GM23338 (cell line): ENCODE measurements around the gene PIPOX. TPM values are rescaled to one million over a fixed set of nuclear protein-coding genes. Genes with fewer than 3 reads are reported as not detected.

ENCODE experiments used
- ATAC-seq: fragments of 200-7000 bp; cut with Tn5 transposase; 3 replicates; pipeline ENCODE4 v1.9.1; 2020
- DNase-seq: peaks from one replicate; pipeline ENCODE4 v3.0.0-alpha.2; 2015; ENCODE audit warnings: low spot score
- H2AFZ ChIP-seq: fragments of 200-600 bp; sonication (generic); 2 replicates; pipeline ENCODE4 v1.8.0; 2016; ENCODE audit warnings: antibody characterized with exemption, mild to moderate bottlenecking, moderate library complexity
- H3F3A ChIP-seq: fragments of 200-600 bp; sonication (generic); replicated peaks from 2 replicates; pipeline ENCODE4 v1.8.0; 2017; ENCODE audit warnings: antibody characterized with exemption, mixed run types, low read depth
- H3K27ac ChIP-seq: fragments of 200-600 bp; sonication (generic); 2 replicates; pipeline ENCODE4 v1.6.1; 2016; ENCODE audit warnings: low read depth
- H3K27me3 ChIP-seq: fragments of 200-600 bp; sonication (generic); 2 replicates; pipeline ENCODE4 v1.8.0; 2016; ENCODE audit warnings: mild to moderate bottlenecking, mixed run types, moderate library complexity; ENCODE audit not compliant: insufficient read depth
- H3K36me3 ChIP-seq: fragments of 200-600 bp; sonication (generic); 2 replicates; pipeline ENCODE4 v1.8.0; 2016; ENCODE audit warnings: mild to moderate bottlenecking; ENCODE audit not compliant: insufficient read depth
- H3K4me1 ChIP-seq: fragments of 200-600 bp; sonication (generic); 2 replicates; pipeline ENCODE4 v1.8.0; 2016; ENCODE audit warnings: mild to moderate bottlenecking, moderate library complexity; ENCODE audit not compliant: insufficient read depth
- H3K4me2 ChIP-seq: fragments of 200-600 bp; sonication (generic); 2 replicates; pipeline ENCODE4 v1.7.1; 2017; ENCODE audit warnings: mixed run types
- H3K4me3 ChIP-seq: fragments of 200-600 bp; sonication (generic); 2 replicates; pipeline ENCODE4 v1.6.1; 2016; ENCODE audit warnings: mixed run types
- H3K79me2 ChIP-seq: fragments of 200-600 bp; sonication (generic); replicated peaks from 2 replicates; pipeline ENCODE4 v1.8.0; 2017; ENCODE audit warnings: mild to moderate bottlenecking; ENCODE audit not compliant: insufficient read depth
- H3K9me2 ChIP-seq: fragments of 200-600 bp; sonication (generic); 2 replicates; pipeline ENCODE4 v1.8.0; 2017; ENCODE audit not compliant: insufficient read depth
- H4K20me1 ChIP-seq: fragments of 200-600 bp; sonication (generic); replicated peaks from 2 replicates; pipeline ENCODE4 v1.8.0; 2017; ENCODE audit warnings: mild to moderate bottlenecking; ENCODE audit not compliant: insufficient read depth
- H3K27ac Mint-ChIP-seq: 2 replicates; pipeline ENCODE4 v1.8.0; 2020; ENCODE audit warnings: inconsistent platforms, mild to moderate bottlenecking, moderate library complexity, mixed read lengths
- H3K27me3 Mint-ChIP-seq: 3 replicates; pipeline ENCODE4 v1.8.0; 2022; ENCODE audit warnings: low read depth, mild to moderate bottlenecking, moderate library complexity, mixed read lengths, inconsistent platforms; ENCODE audit not compliant: insufficient read depth, poor library complexity
- H3K36me3 Mint-ChIP-seq: 3 replicates; pipeline ENCODE4 v1.8.0; 2021; ENCODE audit warnings: low read depth, mild to moderate bottlenecking, inconsistent platforms, moderate library complexity, mixed read lengths
- H3K4me1 Mint-ChIP-seq: 3 replicates; pipeline ENCODE4 v1.8.0; 2020; ENCODE audit warnings: mild to moderate bottlenecking, inconsistent platforms, mixed read lengths
- H3K4me3 Mint-ChIP-seq: 3 replicates; pipeline ENCODE4 v1.8.0; 2021; ENCODE audit warnings: moderate library complexity, mild to moderate bottlenecking, inconsistent platforms, mixed read lengths
- H3K9me3 Mint-ChIP-seq: 3 replicates; pipeline ENCODE4 v1.8.0; 2020; ENCODE audit warnings: moderate library complexity, mild to moderate bottlenecking, inconsistent platforms, mixed read lengths
- CREB1 ChIP-seq: fragments of 250-450 bp; sonication (Bioruptor Pico); IDR thresholded peaks from 2 replicates; pipeline ENCODE4 v1.5.0; 2020; ENCODE audit warnings: low read depth, mild to moderate bottlenecking, moderate library complexity
- ETS1 ChIP-seq: IDR thresholded peaks from 2 replicates; pipeline ENCODE4 v1.6.1; 2016; ENCODE audit warnings: antibody characterized with exemption
- EZH2 ChIP-seq: fragments of 200-600 bp; sonication (generic); IDR thresholded peaks from one replicate; pipeline ENCODE4 v1.8.0; 2017; ENCODE audit warnings: antibody characterized with exemption, mild to moderate bottlenecking, low read depth; ENCODE audit not compliant: unreplicated experiment
- JUNB ChIP-seq: IDR thresholded peaks from one replicate; pipeline ENCODE4 v1.6.1; 2016; ENCODE audit warnings: antibody characterized with exemption; ENCODE audit not compliant: unreplicated experiment
- POLR2AphosphoS5 ChIP-seq: IDR thresholded peaks from 2 replicates; pipeline ENCODE4 v1.6.1; 2016; ENCODE audit warnings: antibody characterized with exemption, low read depth
- REST ChIP-seq: IDR thresholded peaks from one replicate; pipeline ENCODE4 v1.6.1; 2018; ENCODE audit warnings: antibody characterized with exemption; ENCODE audit not compliant: unreplicated experiment
- STAT1 ChIP-seq: IDR thresholded peaks from one replicate; pipeline ENCODE4 v1.6.1; 2016; ENCODE audit warnings: antibody characterized with exemption; ENCODE audit not compliant: unreplicated experiment
- ZNF114 ChIP-seq: fragments of 250-450 bp; sonication (Bioruptor Pico); IDR thresholded peaks from 2 replicates; pipeline ENCODE4 v1.5.0; 2020; ENCODE audit warnings: mild to moderate bottlenecking, moderate library complexity
- ZNF331 ChIP-seq: fragments of 250-450 bp; sonication (Bioruptor Pico); IDR thresholded peaks from 2 replicates; pipeline ENCODE4 v1.5.0; 2020; ENCODE audit warnings: low read depth, mild to moderate bottlenecking, moderate library complexity
- ZNF462 ChIP-seq: fragments of 250-450 bp; sonication (Bioruptor Pico); IDR thresholded peaks from 2 replicates; pipeline ENCODE4 v1.5.0; 2020; ENCODE audit warnings: mild to moderate bottlenecking, moderate library complexity
- polyA plus RNA-seq: library from polyadenylated mRNA; unstranded; fragments of >200 nt; fragmentation: Nextera tagmentation; extraction: Ambion mirVana; gene quantifications from 2 replicates; pipeline ENCODE4 v1.2.1, GENCODE V29; 2016
- total RNA-seq: library from RNA; depleted of rRNA; stranded (reverse); fragments of >200 nt; shearing (Covaris generic); gene quantifications from 2 replicates; pipeline ENCODE4 v1.2.3, GENCODE V29; 2014
- TF ChIP-seq, protein P1 (sequence below), 2 experiments: fragments of 200-600 bp in 1 of 2; sonication (generic) in 1 of 2; conservative IDR thresholded peaks; 2 replicates each; pipeline versions ENCODE4 v1.5.1 to v1.6.1; 2016 to 2017; ENCODE audit warnings: antibody characterized with exemption in 2 of 2, low read depth in 2 of 2, mild to moderate bottlenecking in 2 of 2, moderate library complexity in 1 of 2

Gene PIPOX
- total and polyA plus RNA-seq, 2 experiments from 2014 or later: 22.6 to 34.6 TPM

DNA sequence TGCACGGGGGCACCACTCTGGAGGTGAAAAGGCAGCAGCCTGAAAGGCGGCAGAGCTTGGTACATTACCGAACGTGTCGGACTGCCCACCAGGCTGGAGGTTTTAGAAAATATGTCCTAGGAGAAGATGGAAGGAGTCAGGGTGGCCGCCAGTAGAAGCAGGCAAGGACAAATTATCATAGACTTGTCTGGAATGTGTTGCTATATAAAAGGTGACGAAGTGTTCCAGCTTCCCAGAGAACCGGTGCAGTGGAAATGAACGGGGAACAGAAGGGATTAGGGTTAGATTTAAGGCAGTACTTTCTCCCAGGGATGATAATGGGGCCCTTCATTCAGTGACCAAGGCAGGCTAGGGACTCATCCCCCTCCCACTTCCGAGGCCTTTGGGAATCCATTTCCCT, 27.4 kb downstream of the PIPOX start (continued):
- TF ChIP-seq ZNF462 (CRISPR knock-in tag): no peak
- TF ChIP-seq CREB1: no peak
- no peak for TF ChIP-seq ETS1
- TF ChIP-seq JUNB: no peak

- Histone ChIP-seq H3K27ac (no peak overlapping the region), H3K79me2 (no peaks in the 10 kb centered on the region), H3K4me2 (no peak overlapping the region), H3K9me2 (no peaks in the 10 kb centered on the region), H3K4me3 (no peak overlapping the region), H3F3A (peaks cover 8% of the 10 kb centered on the region; the same call in 1 of the 2 replicates), H2AFZ (no peak overlapping the region), H3K36me3 (no peaks in the 10 kb centered on the region), H4K20me1 (no peaks in the 10 kb centered on the region), H3K4me1 (peaks cover 19% of the 10 kb centered on the region; the same call in 1 of the 2 replicates), H3K27me3 (no peaks in the 10 kb centered on the region)
- ATAC-seq: no peak; the same call in 2 of the 3 replicates
- Mint-ChIP-seq H3K27ac (no peak overlapping the region), H3K4me1 (peaks cover 53% of the 10 kb centered on the region), H3K36me3 (0 out of 3 replicates have a peak, but pooled peaks cover 2% of the 10 kb centered on the region), H3K9me3 (no peaks in the 10 kb centered on the region), H3K27me3 (peaks cover 19% of the 10 kb centered on the region), H3K4me3 (no peak overlapping the region)
- no peak for DNase-seq
- TF ChIP-seq POLR2AphosphoS5 (no peak), CREB1 (no peak), ETS1 (no peak), ZNF114 (CRISPR knock-in tag) (no peak), ZNF331 (no peak), STAT1 (no peak), REST (no peak), EZH2 (no peak)
- TF ChIP-seq, protein P1, sequence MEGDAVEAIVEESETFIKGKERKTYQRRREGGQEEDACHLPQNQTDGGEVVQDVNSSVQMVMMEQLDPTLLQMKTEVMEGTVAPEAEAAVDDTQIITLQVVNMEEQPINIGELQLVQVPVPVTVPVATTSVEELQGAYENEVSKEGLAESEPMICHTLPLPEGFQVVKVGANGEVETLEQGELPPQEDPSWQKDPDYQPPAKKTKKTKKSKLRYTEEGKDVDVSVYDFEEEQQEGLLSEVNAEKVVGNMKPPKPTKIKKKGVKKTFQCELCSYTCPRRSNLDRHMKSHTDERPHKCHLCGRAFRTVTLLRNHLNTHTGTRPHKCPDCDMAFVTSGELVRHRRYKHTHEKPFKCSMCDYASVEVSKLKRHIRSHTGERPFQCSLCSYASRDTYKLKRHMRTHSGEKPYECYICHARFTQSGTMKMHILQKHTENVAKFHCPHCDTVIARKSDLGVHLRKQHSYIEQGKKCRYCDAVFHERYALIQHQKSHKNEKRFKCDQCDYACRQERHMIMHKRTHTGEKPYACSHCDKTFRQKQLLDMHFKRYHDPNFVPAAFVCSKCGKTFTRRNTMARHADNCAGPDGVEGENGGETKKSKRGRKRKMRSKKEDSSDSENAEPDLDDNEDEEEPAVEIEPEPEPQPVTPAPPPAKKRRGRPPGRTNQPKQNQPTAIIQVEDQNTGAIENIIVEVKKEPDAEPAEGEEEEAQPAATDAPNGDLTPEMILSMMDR (conservative IDR thresholded peaks at IDR 0.05; ENCODE audit: low read depth in 2 of 2): no peak
These were observed 27.8 kb downstream of the PIPOX start for GRCh38 chr17:29070781-29071180.
